Gastrocnemius medialis (tissue), 4 donors: Measurements from ENCODE around the gene LRRC2.

Experiments
- POLR2A ChIP-seq, 2 donors: fragments of 450-650 bp; IDR thresholded peaks; one replicate each; pipeline ENCODE4 v1.6.1; 2017; ENCODE audit warnings: antibody characterized with exemption in 2 of 2, mild to moderate bottlenecking in 2 of 2, moderate library complexity in 2 of 2
- TF ChIP-seq, protein P1 (sequence below), 5 experiments: fragments of 450-650 bp in 3 of 5; fragments of 200-600 bp in 2 of 5; sonication (generic) in 2 of 5; IDR thresholded peaks in 4 of 5; conservative IDR thresholded peaks in 1 of 5; 1 replicate in 4 of 5; 2 replicates in 1 of 5; pipeline ENCODE4 v1.5.1; 2016 to 2019; ENCODE audit warnings: antibody characterized with exemption in 5 of 5, mild to moderate bottlenecking in 3 of 5, moderate library complexity in 3 of 5

DNA sequence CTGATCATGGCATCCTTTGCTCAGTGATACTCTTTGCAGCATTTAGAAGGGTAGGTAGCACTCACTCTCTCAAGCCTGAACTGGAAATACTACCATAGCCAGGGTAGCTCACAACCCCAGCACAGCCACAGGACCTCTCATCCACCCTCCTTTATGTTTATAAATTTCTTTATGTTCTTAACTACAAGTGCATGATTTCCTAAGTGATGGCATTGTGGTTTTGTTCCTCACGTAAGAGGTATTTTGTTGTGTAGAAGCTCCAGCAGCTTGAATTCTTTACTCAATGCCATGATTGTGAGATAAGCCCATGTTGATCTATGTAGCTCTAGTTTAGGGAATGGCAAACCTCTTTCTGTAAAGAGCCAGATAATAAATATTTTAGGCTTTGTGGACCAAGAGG lies 76.2 kb downstream of the LRRC2 start:
- TF ChIP-seq POLR2A (IDR thresholded peaks at IDR 0.05), result peak in 1 of 2 donors; percentile 3
- TF ChIP-seq, protein P1, sequence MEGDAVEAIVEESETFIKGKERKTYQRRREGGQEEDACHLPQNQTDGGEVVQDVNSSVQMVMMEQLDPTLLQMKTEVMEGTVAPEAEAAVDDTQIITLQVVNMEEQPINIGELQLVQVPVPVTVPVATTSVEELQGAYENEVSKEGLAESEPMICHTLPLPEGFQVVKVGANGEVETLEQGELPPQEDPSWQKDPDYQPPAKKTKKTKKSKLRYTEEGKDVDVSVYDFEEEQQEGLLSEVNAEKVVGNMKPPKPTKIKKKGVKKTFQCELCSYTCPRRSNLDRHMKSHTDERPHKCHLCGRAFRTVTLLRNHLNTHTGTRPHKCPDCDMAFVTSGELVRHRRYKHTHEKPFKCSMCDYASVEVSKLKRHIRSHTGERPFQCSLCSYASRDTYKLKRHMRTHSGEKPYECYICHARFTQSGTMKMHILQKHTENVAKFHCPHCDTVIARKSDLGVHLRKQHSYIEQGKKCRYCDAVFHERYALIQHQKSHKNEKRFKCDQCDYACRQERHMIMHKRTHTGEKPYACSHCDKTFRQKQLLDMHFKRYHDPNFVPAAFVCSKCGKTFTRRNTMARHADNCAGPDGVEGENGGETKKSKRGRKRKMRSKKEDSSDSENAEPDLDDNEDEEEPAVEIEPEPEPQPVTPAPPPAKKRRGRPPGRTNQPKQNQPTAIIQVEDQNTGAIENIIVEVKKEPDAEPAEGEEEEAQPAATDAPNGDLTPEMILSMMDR (IDR thresholded peaks at IDR 0.05 in 4 of 5, conservative IDR thresholded peaks at IDR 0.05 in 1 of 5), result no peak
